Upper lobe of left lung (tissue), 6 donors: Measurements from ENCODE around the gene KLF2. TPM values are rescaled to one million over a fixed set of nuclear protein-coding genes. Genes with fewer than 3 reads are reported as not detected.

Source experiments
- ATAC-seq, 2 donors: fragments of 200-7000 bp; cut with Tn5 transposase; one replicate each; pipeline ENCODE4 v1.9.1; 2022; ENCODE audit warnings: mild to moderate bottlenecking in 2 of 2, moderate library complexity in 2 of 2; ENCODE audit not compliant: low FRiP score in 2 of 2
- DNase-seq, 2 donors: peaks; one replicate each; pipeline ENCODE4 v3.0.0-alpha.2; 2019 to 2020
- H3K27ac ChIP-seq, 4 donors: fragments of 200-600 bp; sonication (generic); one replicate each; pipeline ENCODE4 v1.5.1; 2016 to 2019
- H3K27me3 ChIP-seq, 4 donors: fragments of 200-600 bp; sonication (generic); one replicate each; pipeline ENCODE4 v1.5.1; 2017 to 2019
- H3K36me3 ChIP-seq, 4 donors: fragments of 200-600 bp; sonication (generic); one replicate each; pipeline ENCODE4 v1.5.1; 2016 to 2019
- H3K4me1 ChIP-seq, 4 donors: fragments of 200-600 bp; sonication (generic); one replicate each; pipeline ENCODE4 v1.5.1; 2018 to 2019
- H3K4me3 ChIP-seq, 4 donors: fragments of 200-600 bp; sonication (generic); one replicate each; pipeline ENCODE4 v1.5.1; 2017 to 2019; ENCODE audit warnings: mild to moderate bottlenecking in 2 of 4, moderate library complexity in 1 of 4
- H3K9me3 ChIP-seq, 4 donors: fragments of 200-600 bp; sonication (generic); one replicate each; pipeline ENCODE4 v1.5.1; 2018 to 2019
- EP300 ChIP-seq, 4 donors: sonication (generic); formaldehyde crosslinking; IDR thresholded peaks; one replicate each; pipeline ENCODE4 v1.5.1; 2017; ENCODE audit warnings: antibody characterized with exemption in 4 of 4, control low read depth in 2 of 4
- POLR2A ChIP-seq, 4 donors: fragments of 450-650 bp; IDR thresholded peaks; one replicate each; pipeline ENCODE4 v1.5.1; 2016 to 2017; ENCODE audit warnings: antibody characterized with exemption in 4 of 4, mild to moderate bottlenecking in 2 of 4
- POLR2AphosphoS5 ChIP-seq, 2 donors: sonication (generic); formaldehyde crosslinking; IDR thresholded peaks; one replicate each; pipeline ENCODE4 v1.5.1; 2017; ENCODE audit warnings: antibody characterized with exemption in 2 of 2
- WGBS, 2 donors: methylation state at CpG; one replicate each; pipeline ENCODE4 v1.1.5; 2017 to 2018; 5-methylcytosine and 5-hydroxymethylcytosine counted together
- total RNA-seq, 6 donors: library from RNA; depleted of rRNA in 4 of 6; stranded (reverse); fragments of >200 nt in 4 of 6; gene quantifications; one replicate each; pipeline versions ENCODE4 v1.1.0 to v1.2.1, GENCODE V29; 2016 to 2021
- TF ChIP-seq, protein P1 (sequence below), 6 experiments: fragments of 450-650 bp in 4 of 6; fragments of 200-600 bp in 2 of 6; sonication (generic) in 2 of 6; IDR thresholded peaks; one replicate each; pipeline ENCODE4 v1.5.1; 2016 to 2019; ENCODE audit warnings: antibody characterized with exemption in 6 of 6
- donor health status: DM: no; HTN: no; CAD: no; lungs with moderate emphysema.
- donor health status: DM: no; HTN: yes; CAD: no; lungs with severe emphysema.

KLF2 gene
- total RNA-seq, 6 donors from 2014 or later = 26.2 to 298 (median 75.8) TPM

DNA sequence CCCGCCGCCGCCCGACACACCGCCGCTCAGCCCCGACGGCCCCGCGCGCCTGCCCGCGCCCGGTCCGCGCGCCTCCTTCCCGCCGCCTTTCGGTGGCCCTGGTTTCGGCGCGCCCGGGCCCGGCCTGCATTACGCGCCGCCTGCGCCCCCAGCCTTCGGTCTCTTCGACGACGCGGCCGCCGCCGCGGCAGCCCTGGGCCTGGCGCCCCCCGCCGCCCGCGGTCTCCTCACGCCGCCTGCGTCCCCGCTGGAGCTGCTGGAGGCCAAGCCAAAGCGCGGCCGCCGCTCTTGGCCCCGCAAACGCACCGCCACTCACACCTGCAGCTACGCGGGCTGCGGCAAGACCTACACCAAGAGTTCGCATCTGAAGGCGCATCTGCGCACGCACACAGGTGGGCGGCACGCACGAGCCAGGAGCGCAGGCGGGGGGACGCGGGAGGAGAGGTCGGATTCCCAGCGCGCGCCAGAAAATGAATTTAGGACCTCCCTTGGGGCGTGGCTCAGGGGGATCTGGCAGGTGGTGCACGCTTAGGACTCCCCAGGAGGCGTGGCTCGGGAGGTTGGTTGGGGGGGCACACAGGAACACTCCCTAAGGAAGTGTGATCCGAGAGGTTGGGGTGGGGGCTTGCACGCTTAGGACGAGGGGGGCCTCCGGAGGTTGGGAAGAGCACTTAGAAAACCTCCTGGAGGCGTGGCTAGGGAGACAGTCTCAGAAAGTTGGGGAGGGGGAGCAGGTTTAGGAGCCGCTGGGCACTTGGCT lies 1.2 kb downstream of the KLF2 start:
- Histone ChIP-seq H3K36me3 (peaks cover 12 to 39% (median 19%) of the 10 kb centered on the region in 4 donors), H3K4me1 (peaks cover 33 to 60% (median 38%) of the 10 kb centered on the region in 4 donors), H3K9me3 (no peaks in the 10 kb centered on the region), H3K27ac (peak overlapping the region; percentile 94 to 97 (median 97)), H3K4me3 (peak overlapping the region; percentile 60 to 90 (median 76)), H3K27me3 (no peaks in the 10 kb centered on the region)
- ATAC-seq (no peak), DNase-seq (peak; percentile 40 to 92)
- WGBS, 2 donors = 15 to 25% methylated on average over 23 to 42 of the region's 82 CpGs
- TF ChIP-seq, protein P1, sequence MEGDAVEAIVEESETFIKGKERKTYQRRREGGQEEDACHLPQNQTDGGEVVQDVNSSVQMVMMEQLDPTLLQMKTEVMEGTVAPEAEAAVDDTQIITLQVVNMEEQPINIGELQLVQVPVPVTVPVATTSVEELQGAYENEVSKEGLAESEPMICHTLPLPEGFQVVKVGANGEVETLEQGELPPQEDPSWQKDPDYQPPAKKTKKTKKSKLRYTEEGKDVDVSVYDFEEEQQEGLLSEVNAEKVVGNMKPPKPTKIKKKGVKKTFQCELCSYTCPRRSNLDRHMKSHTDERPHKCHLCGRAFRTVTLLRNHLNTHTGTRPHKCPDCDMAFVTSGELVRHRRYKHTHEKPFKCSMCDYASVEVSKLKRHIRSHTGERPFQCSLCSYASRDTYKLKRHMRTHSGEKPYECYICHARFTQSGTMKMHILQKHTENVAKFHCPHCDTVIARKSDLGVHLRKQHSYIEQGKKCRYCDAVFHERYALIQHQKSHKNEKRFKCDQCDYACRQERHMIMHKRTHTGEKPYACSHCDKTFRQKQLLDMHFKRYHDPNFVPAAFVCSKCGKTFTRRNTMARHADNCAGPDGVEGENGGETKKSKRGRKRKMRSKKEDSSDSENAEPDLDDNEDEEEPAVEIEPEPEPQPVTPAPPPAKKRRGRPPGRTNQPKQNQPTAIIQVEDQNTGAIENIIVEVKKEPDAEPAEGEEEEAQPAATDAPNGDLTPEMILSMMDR (IDR thresholded peaks at IDR 0.05) = peak in 1 of 6 experiments; percentile 19
- peak in 1 of 4 donors; percentile 40 for TF ChIP-seq EP300 (IDR thresholded peaks at IDR 0.05)
- peak; percentile 47 to 78 for TF ChIP-seq POLR2AphosphoS5 (IDR thresholded peaks at IDR 0.05)
- TF ChIP-seq POLR2A (IDR thresholded peaks at IDR 0.05) = peak in 2 of 4 donors; percentile 36 to 62

DNA sequence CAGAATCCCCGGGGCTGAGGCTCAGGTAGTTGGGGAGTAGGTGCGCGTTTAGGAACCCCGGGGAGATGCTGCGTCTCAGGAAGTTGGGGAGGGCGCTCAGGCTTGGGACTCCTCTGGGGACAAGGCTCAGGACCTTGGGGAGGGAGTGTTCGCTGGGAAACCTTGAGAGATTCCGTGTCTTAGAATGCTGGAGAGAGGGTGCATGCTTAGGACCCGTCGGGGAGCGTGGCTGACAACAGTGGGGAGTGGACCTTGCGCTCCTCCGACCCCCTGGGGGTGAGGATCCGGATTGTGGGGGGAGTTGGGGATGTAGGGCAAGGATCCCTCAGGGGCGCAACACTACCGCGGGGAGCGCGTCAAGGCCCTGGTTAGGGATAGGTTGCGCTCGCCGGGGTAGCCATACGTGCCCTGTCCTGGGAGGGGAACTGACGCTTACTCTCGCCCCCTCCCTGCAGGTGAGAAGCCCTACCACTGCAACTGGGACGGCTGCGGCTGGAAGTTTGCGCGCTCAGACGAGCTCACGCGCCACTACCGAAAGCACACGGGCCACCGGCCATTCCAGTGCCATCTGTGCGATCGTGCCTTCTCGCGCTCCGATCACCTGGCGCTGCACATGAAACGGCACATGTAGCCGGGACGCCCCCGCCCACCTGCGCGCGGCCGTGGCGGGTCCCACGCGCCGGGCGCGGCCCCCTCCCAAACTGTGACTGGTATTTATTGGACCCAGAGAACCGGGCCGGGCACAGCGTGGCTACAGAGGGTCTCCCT lies 2.0 kb downstream of the KLF2 start:
- Histone ChIP-seq H3K4me1 (peaks cover 33 to 64% (median 38%) of the 10 kb centered on the region in 4 donors), H3K4me3 (peak overlapping the region; percentile 60 to 90 (median 76)), H3K9me3 (no peaks in the 10 kb centered on the region), H3K36me3 (peaks cover 12 to 39% (median 19%) of the 10 kb centered on the region in 4 donors), H3K27me3 (no peaks in the 10 kb centered on the region), H3K27ac (peak overlapping the region; percentile 94 to 97 (median 97))
- ATAC-seq (no peak), DNase-seq (peak; percentile 31 to 91)
- WGBS, 2 donors = 60 to 68% methylated on average over 29 to 57 of the region's 58 CpGs
- no peak for TF ChIP-seq EP300 (IDR thresholded peaks at IDR 0.05)
- peak in 2 of 4 donors; percentile 33 to 37 for TF ChIP-seq POLR2A (IDR thresholded peaks at IDR 0.05)
- TF ChIP-seq POLR2AphosphoS5 (IDR thresholded peaks at IDR 0.05) = peak in 1 of 2 donors; percentile 47
- TF ChIP-seq, protein P1 (IDR thresholded peaks at IDR 0.05) = peak in 1 of 6 experiments; percentile 10

DNA sequence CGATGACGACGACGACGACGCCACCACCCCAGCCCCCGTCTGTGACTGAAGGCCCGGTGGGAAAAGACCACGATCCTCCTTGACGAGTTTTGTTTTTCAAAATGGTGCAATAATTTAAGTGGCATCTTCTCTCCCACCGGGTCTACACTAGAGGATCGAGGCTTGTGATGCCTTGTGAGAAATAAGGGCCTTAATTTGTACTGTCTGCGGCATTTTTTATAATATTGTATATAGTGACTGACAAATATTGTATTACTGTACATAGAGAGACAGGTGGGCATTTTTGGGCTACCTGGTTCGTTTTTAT lies 2.5 kb downstream of the KLF2 start:
- Histone ChIP-seq H3K4me1 (peaks cover 33 to 64% (median 38%) of the 10 kb centered on the region in 4 donors), H3K27ac (peak overlapping the region; percentile 94 to 97 (median 97)), H3K27me3 (no peaks in the 10 kb centered on the region), H3K9me3 (no peaks in the 10 kb centered on the region), H3K4me3 (peak overlapping the region; percentile 60 to 90 (median 76)), H3K36me3 (peaks cover 12 to 39% (median 19%) of the 10 kb centered on the region in 4 donors)
- WGBS, 2 donors = 52 to 69% methylated on average over 14 of the region's 14 CpGs
- no peak for TF ChIP-seq POLR2AphosphoS5 (IDR thresholded peaks at IDR 0.05)
- TF ChIP-seq, protein P1 (IDR thresholded peaks at IDR 0.05) = no peak
- TF ChIP-seq POLR2A (IDR thresholded peaks at IDR 0.05) = no peak
- no peak for TF ChIP-seq EP300 (IDR thresholded peaks at IDR 0.05)
- ATAC-seq = no peak
- DNase-seq = no peak

DNA sequence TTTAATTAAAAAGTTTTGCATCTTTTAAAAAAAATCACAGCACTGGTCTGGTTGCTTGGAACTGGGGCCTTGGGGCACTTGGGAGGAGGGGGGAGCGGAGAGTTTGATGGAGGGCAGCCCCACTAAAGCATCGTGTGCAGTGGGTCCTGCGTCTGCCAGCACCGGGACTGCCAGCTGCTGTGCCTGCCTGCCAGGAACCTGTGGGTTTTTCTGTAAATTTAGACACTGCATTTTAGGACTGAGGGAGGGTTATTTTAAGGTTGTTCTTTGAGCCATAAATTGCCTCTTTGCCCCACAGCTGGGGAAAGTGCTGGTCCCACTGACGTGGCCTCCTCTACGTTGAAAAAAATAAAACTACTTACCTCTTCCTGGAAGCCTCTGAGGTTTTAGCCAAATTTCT lies 2.9 kb downstream of the KLF2 start:
- peak overlapping the region; percentile 60 to 90 (median 76) for H3K4me3 ChIP-seq
- peak in 1 of 2 donors; percentile 58 for DNase-seq
- H3K27ac ChIP-seq = peak overlapping the region; percentile 94 to 97 (median 97)
- TF ChIP-seq EP300 (IDR thresholded peaks at IDR 0.05) (no peak), POLR2AphosphoS5 (IDR thresholded peaks at IDR 0.05) (peak in 1 of 2 donors; percentile 16)
- ATAC-seq = no peak
- peaks cover 12 to 39% (median 19%) of the 10 kb centered on the region in 4 donors for H3K36me3 ChIP-seq
- 31 to 35% methylated on average over 5 to 6 of the region's 6 CpGs for WGBS, 2 donors
- H3K9me3 ChIP-seq = no peaks in the 10 kb centered on the region
- no peaks in the 10 kb centered on the region for H3K27me3 ChIP-seq
- peaks cover 33 to 64% (median 38%) of the 10 kb centered on the region in 4 donors for H3K4me1 ChIP-seq
